GM12878 (cell line): ENCODE measurements around the gene GALNTL6. TPM values are rescaled to one million over a fixed set of nuclear protein-coding genes. Genes with fewer than 3 reads are reported as not detected.

Experiments
- ATAC-seq: fragments of 200-7000 bp; cut with Tn5 transposase; 3 replicates; pipeline ENCODE4 v1.9.1; 2020; ENCODE audit warnings: mild to moderate bottlenecking, moderate library complexity
- BruUV-seq: library from RNA; stranded (reverse); fragments of 400-500 nt; replicated peaks from 2 replicates; lab custom pipeline; 2021; lab: Mats Ljungman, UMichigan
- CTCF ChIA-PET: fragments of 300-600 bp; sonication (Branson Sonifier 250); formaldehyde crosslinking; extraction: SDS; loops from one replicate; lab custom pipeline; 2021; ENCODE audit warnings: inconsistent platforms; lab: Yijun Ruan, JAX
- POLR2A ChIA-PET: fragments of 350-600 bp; formaldehyde crosslinking; extraction: SDS; loops from one replicate; lab custom pipeline; 2021; ENCODE audit warnings: inconsistent platforms; lab: Charles Lee
- RAD21 ChIA-PET: fragments of 300-600 bp; sonication (Branson Sonifier 250); formaldehyde crosslinking; loops from one replicate; lab custom pipeline; 2023; ENCODE audit warnings: antibody characterized with exemption; ENCODE audit not compliant: unreplicated experiment; lab: Charles Lee
- SMC1A ChIA-PET: fragments of 300-600 bp; sonication (Branson Sonifier 250); formaldehyde crosslinking; loops from one replicate; lab custom pipeline; 2023; ENCODE audit not compliant: unreplicated experiment, uncharacterized antibody; lab: Charles Lee
- DNase-seq: peaks from one replicate; pipeline ENCODE4 v3.0.0-alpha.2; 2011; ENCODE audit warnings: low read depth, low spot score
- FAIRE-seq: peaks from 3 replicates; lab custom pipeline; 2011; peaks lifted over from hg19 to GRCh38; lab: Jason Lieb, UNC
- H2AFZ ChIP-seq: 2 replicates; pipeline ENCODE4 v1.6.0; 2011; ENCODE audit warnings: low read depth, low read length, control low read depth; ENCODE audit not compliant: control insufficient read depth
- H3K27ac ChIP-seq: 2 replicates; pipeline ENCODE4 v1.5.1; 2011; ENCODE audit warnings: control low read depth; ENCODE audit not compliant: control insufficient read depth, insufficient read depth
- H3K27me3 ChIP-seq, 2 experiments: replicated peaks in 1 of 2; 2 replicates each; pipeline versions ENCODE4 v1.6.0 to v1.6.1; 2011; ENCODE audit warnings: low read length in 1 of 2; ENCODE audit not compliant: control insufficient read depth in 2 of 2, insufficient read depth in 2 of 2
- H3K36me3 ChIP-seq, 2 experiments: 2 replicates each; pipeline ENCODE4 v1.5.1; 2011; ENCODE audit warnings: low read length in 1 of 2; ENCODE audit not compliant: control insufficient read depth in 2 of 2, insufficient read depth in 2 of 2
- H3K4me1 ChIP-seq: 2 replicates; pipeline ENCODE4 v1.6.1; 2011; ENCODE audit warnings: mild to moderate bottlenecking, low read length, moderate library complexity, mixed read lengths; ENCODE audit not compliant: control insufficient read depth, insufficient read depth
- H3K4me2 ChIP-seq: 2 replicates; pipeline ENCODE4 v1.6.0; 2011; ENCODE audit warnings: control low read depth; ENCODE audit not compliant: control insufficient read depth, insufficient read depth
- H3K4me3 ChIP-seq: fragments of 200-600 bp; sonication (generic); 2 replicates; pipeline ENCODE4 v1.5.1; 2016
- H3K79me2 ChIP-seq: 2 replicates; pipeline ENCODE4 v1.6.0; 2011; ENCODE audit warnings: low read length; ENCODE audit not compliant: control insufficient read depth, insufficient read depth
- H3K9ac ChIP-seq: 2 replicates; pipeline ENCODE4 v1.8.0; 2011; ENCODE audit warnings: low read length, control low read depth, mixed read lengths; ENCODE audit not compliant: control insufficient read depth, insufficient read depth
- H3K9me3 ChIP-seq: replicated peaks from 3 replicates; pipeline ENCODE4 v1.5.1; 2011; ENCODE audit warnings: mild to moderate bottlenecking, low read length; ENCODE audit not compliant: control insufficient read depth, insufficient read depth
- H4K20me1 ChIP-seq: 2 replicates; pipeline ENCODE4 v1.6.0; 2011; ENCODE audit not compliant: control insufficient read depth, insufficient read depth
- CREM ChIP-seq: IDR thresholded peaks from 2 replicates; pipeline ENCODE4 v1.6.1; 2014; ENCODE audit warnings: antibody characterized with exemption, low read depth
- FOXM1 ChIP-seq: IDR thresholded peaks from 2 replicates; pipeline ENCODE4 v1.6.1; 2012; ENCODE audit warnings: low read depth, mild to moderate bottlenecking, inconsistent platforms, low read length, moderate library complexity
- HCFC1 ChIP-seq: fragments of 150-350 bp; IDR thresholded peaks from 2 replicates; pipeline ENCODE4 v1.6.1; 2014; ENCODE audit warnings: low read length
- HDAC6 ChIP-seq: fragments of 200-600 bp; sonication (generic); IDR thresholded peaks from one replicate; pipeline ENCODE4 v1.8.0; 2017; ENCODE audit warnings: antibody characterized with exemption; ENCODE audit not compliant: unreplicated experiment
- IRF4 ChIP-seq: IDR thresholded peaks from 2 replicates; pipeline ENCODE4 v1.6.1; 2011; ENCODE audit warnings: low read depth, low read length
- MTA3 ChIP-seq: IDR thresholded peaks from 2 replicates; pipeline ENCODE4 v1.6.1; 2012; ENCODE audit warnings: low read length, inconsistent platforms, borderline replicate concordance
- PML ChIP-seq: IDR thresholded peaks from 2 replicates; pipeline ENCODE4 v1.6.1; 2012; ENCODE audit warnings: low read length, inconsistent platforms
- POLR2AphosphoS2 ChIP-seq: IDR thresholded peaks from 2 replicates; pipeline ENCODE4 v1.6.1; 2011; ENCODE audit warnings: low read depth, mild to moderate bottlenecking, low read length, improper control_type of control experiment, moderate library complexity
- POLR2AphosphoS5 ChIP-seq: IDR thresholded peaks from 2 replicates; pipeline ENCODE4 v1.6.1; 2011; ENCODE audit warnings: mild to moderate bottlenecking, low read length, inconsistent platforms
- RUNX3 ChIP-seq: IDR thresholded peaks from 2 replicates; pipeline ENCODE4 v1.6.1; 2012; ENCODE audit warnings: low read length, inconsistent platforms
- SREBF2 ChIP-seq: IDR thresholded peaks from 2 replicates; pipeline ENCODE4 v1.6.1; 2012; ENCODE audit warnings: mild to moderate bottlenecking, low read length
- STAT3 ChIP-seq: IDR thresholded peaks from 2 replicates; pipeline ENCODE4 v1.6.1; 2011; ENCODE audit warnings: low read depth, low read length, improper control_type of control experiment
- WGBS: methylation state at CpG from one replicate; pipeline ENCODE4 v1.1.6; 2016; ENCODE audit warnings: low lambda C conversion rate; ENCODE audit not compliant: insufficient replicate concordance, insufficient coverage; ENCODE audit errors: missing lambda C conversion rate; 5-methylcytosine and 5-hydroxymethylcytosine counted together
- in situ Hi-C: fragments of 300-500 bp; cut with MboI; formaldehyde crosslinking; loops from 9 replicates; pipeline ENCODE4 v1.14.3; 2018; ENCODE audit warnings: mixed read lengths
- intact Hi-C: fragments of 100-400 bp; cut with micrococcal nuclease; formaldehyde crosslinking; loops from one replicate; pipeline ENCODE4 v1.14.2; 2022; ENCODE audit not compliant: unreplicated experiment
- polyA plus RNA-seq, 11 experiments: library from polyadenylated mRNA; depleted of rRNA in 4 of 11; unstranded in 6 of 11; stranded (reverse) in 5 of 11; fragments of >200 nt; fragmentation: Nextera tagmentation in 4 of 11; fragmentation: Illumina TruSeq in 1 of 11; extraction: Ambion mirVana in 4 of 11; extraction: Trizol in 1 of 11; gene quantifications; 1 replicate in 1 of 11; 2 replicates in 10 of 11; pipeline versions ENCODE4 v1.2.1 to v1.2.3, GENCODE V29; 2011 to 2016; ENCODE audit warnings: inconsistent platforms in 2 of 11, missing spikeins in 2 of 11, low read depth in 1 of 11
- total RNA-seq, 4 experiments: library from RNA; depleted of rRNA in 3 of 4; stranded (reverse); fragments of >200 nt in 3 of 4; fragmentation: Illumina TruSeq in 1 of 4; extraction: Trizol in 1 of 4; gene quantifications; 2 replicates each; pipeline versions ENCODE4 v1.2.1 to v1.2.3, GENCODE V29; 2013 to 2021
- TF ChIP-seq, protein P1 (sequence below): IDR thresholded peaks from 2 replicates; pipeline ENCODE4 v1.6.1; 2012; ENCODE audit warnings: low read depth, low read length, improper control_type of control experiment
- TF ChIP-seq, protein P2 (sequence below): IDR thresholded peaks from 2 replicates; pipeline ENCODE4 v1.6.1; 2012; ENCODE audit warnings: mild to moderate bottlenecking, low read depth, low read length
- TF ChIP-seq, protein P3 (sequence below): IDR thresholded peaks from 2 replicates; pipeline ENCODE4 v1.6.1; 2012; ENCODE audit warnings: low read length, inconsistent platforms

The GALNTL6 gene
- total and polyA plus RNA-seq, 10 of the 15 experiments (the other 5 are each of a cell fraction or from before 2014, with no cell fraction given), result 0.01 to 0.29 TPM; not detected in 8

DNA sequence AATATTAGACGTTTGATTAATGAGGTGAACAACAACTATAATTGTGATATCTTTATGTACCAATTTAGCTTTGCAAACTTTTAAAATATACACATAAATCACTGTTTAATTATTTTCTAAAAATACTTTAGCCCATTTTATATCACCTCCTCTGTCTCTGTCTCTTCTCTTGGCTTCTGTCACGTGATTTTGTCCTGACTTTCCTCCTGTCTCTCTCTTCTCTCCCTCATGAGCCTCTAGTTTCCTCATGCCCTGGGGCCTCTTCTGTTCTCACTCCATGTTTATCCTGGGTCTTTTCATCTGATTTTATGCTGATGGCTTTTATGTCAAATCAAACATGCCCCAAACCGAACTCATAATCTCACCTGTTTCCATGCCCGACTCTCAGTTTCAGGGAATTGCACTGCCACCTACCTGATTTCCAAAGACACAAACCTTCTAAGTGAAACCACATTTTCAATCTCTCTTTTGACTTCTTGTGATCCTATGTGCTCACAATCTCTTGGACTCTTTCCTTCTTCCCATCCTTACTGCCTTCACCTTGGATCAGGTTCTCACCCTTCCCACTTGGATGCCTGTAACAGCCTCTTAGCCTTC lies 1052.4 kb downstream of the GALNTL6 start:
- CTCF ChIA-PET, result no interaction called here
- RAD21 ChIA-PET, result no interaction called here

DNA sequence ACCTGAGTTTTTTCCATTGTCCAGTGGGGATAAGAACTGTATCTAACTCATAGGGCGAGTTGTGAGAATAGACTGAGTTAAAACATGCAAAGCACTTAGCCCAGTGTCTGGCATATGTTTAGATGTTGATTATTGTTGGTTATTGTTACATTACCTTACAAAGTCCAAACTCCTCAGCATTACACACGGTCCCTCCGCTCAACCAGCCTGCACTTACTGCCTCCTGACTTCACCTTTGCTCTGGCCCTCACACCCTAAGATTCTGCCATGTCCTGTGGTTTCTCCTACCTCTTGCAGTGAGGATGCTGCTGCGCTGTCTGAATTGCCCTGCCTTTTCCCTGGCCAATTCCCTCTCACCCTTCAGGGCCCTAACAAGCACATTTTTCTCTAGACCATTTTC lies 1053.2 kb downstream of the GALNTL6 start:
- no peaks in the 10 kb centered on the region for H3K36me3 ChIP-seq
- no peak for FAIRE-seq

More for the DNA sequence above, 1052.4 kb downstream of the GALNTL6 start:
- H3K27ac ChIP-seq, result no peak overlapping the region
- POLR2A ChIA-PET, result no interaction called here
- H3K9ac ChIP-seq, result no peak overlapping the region
- SMC1A ChIA-PET, result interaction anchor here (0.5 kb wide), 1 partner anchor 32 kb away, joined by 3 read pairs; no protein-coding TSS in a partner anchor
- no peak overlapping the region for H2AFZ ChIP-seq
- H3K9me3 ChIP-seq, result no peaks in the 10 kb centered on the region
- H3K4me3 ChIP-seq, result no peak overlapping the region
- BruUV-seq, result no TSS peak
- ATAC-seq (no peak), DNase-seq (no peak), FAIRE-seq (no peak)
- H3K79me2 ChIP-seq, result no peaks in the 10 kb centered on the region
- 14% methylated on average over 4 of the region's 4 CpGs for WGBS
- no peaks in the 10 kb centered on the region for H4K20me1 ChIP-seq
- TF ChIP-seq CREM (no peak), POLR2AphosphoS2 (no peak), STAT3 (no peak), IRF4 (no peak)
- intact Hi-C loops (no loop called here), in situ Hi-C loops (no loop called here)
- H3K4me1 ChIP-seq, result no peaks in the 10 kb centered on the region
- H3K4me2 ChIP-seq, result no peak overlapping the region
- no peaks in the 10 kb centered on the region for H3K36me3 ChIP-seq
- no peaks in the 10 kb centered on the region for H3K27me3 ChIP-seq

More for the DNA sequence above, 1053.2 kb downstream of the GALNTL6 start:
- BruUV-seq, result no TSS peak
- CTCF ChIA-PET, result no interaction called here
- ATAC-seq, result no peak
- RAD21 ChIA-PET, result no interaction called here
- POLR2A ChIA-PET, result no interaction called here
- WGBS, result 0% methylated on average over 4 of the region's 4 CpGs
- Histone ChIP-seq H3K9ac (no peak overlapping the region), H3K4me2 (no peak overlapping the region), H3K79me2 (no peaks in the 10 kb centered on the region), H3K27me3 (no peaks in the 10 kb centered on the region), H4K20me1 (no peaks in the 10 kb centered on the region), H3K4me3 (no peak overlapping the region), H3K27ac (no peak overlapping the region), H2AFZ (no peak overlapping the region)
- in situ Hi-C loops (no loop called here), intact Hi-C loops (no loop called here)
- TF ChIP-seq POLR2AphosphoS5, result no peak
- TF ChIP-seq RUNX3, result no peak
- no peak for TF ChIP-seq SREBF2
- TF ChIP-seq HCFC1, result no peak
- no peak for TF ChIP-seq PML
- TF ChIP-seq HDAC6, result no peak
- no peak for TF ChIP-seq MTA3
- TF ChIP-seq, protein P1, sequence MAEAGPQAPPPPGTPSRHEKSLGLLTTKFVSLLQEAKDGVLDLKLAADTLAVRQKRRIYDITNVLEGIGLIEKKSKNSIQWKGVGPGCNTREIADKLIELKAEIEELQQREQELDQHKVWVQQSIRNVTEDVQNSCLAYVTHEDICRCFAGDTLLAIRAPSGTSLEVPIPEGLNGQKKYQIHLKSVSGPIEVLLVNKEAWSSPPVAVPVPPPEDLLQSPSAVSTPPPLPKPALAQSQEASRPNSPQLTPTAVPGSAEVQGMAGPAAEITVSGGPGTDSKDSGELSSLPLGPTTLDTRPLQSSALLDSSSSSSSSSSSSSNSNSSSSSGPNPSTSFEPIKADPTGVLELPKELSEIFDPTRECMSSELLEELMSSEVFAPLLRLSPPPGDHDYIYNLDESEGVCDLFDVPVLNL, result no peak
- TF ChIP-seq, protein P2, sequence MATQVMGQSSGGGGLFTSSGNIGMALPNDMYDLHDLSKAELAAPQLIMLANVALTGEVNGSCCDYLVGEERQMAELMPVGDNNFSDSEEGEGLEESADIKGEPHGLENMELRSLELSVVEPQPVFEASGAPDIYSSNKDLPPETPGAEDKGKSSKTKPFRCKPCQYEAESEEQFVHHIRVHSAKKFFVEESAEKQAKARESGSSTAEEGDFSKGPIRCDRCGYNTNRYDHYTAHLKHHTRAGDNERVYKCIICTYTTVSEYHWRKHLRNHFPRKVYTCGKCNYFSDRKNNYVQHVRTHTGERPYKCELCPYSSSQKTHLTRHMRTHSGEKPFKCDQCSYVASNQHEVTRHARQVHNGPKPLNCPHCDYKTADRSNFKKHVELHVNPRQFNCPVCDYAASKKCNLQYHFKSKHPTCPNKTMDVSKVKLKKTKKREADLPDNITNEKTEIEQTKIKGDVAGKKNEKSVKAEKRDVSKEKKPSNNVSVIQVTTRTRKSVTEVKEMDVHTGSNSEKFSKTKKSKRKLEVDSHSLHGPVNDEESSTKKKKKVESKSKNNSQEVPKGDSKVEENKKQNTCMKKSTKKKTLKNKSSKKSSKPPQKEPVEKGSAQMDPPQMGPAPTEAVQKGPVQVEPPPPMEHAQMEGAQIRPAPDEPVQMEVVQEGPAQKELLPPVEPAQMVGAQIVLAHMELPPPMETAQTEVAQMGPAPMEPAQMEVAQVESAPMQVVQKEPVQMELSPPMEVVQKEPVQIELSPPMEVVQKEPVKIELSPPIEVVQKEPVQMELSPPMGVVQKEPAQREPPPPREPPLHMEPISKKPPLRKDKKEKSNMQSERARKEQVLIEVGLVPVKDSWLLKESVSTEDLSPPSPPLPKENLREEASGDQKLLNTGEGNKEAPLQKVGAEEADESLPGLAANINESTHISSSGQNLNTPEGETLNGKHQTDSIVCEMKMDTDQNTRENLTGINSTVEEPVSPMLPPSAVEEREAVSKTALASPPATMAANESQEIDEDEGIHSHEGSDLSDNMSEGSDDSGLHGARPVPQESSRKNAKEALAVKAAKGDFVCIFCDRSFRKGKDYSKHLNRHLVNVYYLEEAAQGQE, result no peak
- no peak for TF ChIP-seq FOXM1
- TF ChIP-seq, protein P3, sequence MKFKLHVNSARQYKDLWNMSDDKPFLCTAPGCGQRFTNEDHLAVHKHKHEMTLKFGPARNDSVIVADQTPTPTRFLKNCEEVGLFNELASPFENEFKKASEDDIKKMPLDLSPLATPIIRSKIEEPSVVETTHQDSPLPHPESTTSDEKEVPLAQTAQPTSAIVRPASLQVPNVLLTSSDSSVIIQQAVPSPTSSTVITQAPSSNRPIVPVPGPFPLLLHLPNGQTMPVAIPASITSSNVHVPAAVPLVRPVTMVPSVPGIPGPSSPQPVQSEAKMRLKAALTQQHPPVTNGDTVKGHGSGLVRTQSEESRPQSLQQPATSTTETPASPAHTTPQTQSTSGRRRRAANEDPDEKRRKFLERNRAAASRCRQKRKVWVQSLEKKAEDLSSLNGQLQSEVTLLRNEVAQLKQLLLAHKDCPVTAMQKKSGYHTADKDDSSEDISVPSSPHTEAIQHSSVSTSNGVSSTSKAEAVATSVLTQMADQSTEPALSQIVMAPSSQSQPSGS, result no peak
- TF ChIP-seq, all 136 proteins: peak for 0
- DNase-seq, result no peak
- no peaks in the 10 kb centered on the region for H3K4me1 ChIP-seq
- H3K9me3 ChIP-seq, result no peaks in the 10 kb centered on the region
- SMC1A ChIA-PET, result no interaction called here
